Measurements from ENCODE around the gene NODAL.

Gene NODAL

GRCh38 chr10:70475661-70476060 is 34.2 kb upstream of the NODAL start:
- Mint-ChIP-seq H3K9me3 (no peaks in the 10 kb centered on the region), H3K27ac (no peak overlapping the region), H3K27me3 (peaks cover 46% of the 10 kb centered on the region), H3K4me3 (no peak overlapping the region), H3K4me1 (peaks cover 48% of the 10 kb centered on the region)
- ATAC-seq (no peak), DNase-seq (no peak)

DNA sequence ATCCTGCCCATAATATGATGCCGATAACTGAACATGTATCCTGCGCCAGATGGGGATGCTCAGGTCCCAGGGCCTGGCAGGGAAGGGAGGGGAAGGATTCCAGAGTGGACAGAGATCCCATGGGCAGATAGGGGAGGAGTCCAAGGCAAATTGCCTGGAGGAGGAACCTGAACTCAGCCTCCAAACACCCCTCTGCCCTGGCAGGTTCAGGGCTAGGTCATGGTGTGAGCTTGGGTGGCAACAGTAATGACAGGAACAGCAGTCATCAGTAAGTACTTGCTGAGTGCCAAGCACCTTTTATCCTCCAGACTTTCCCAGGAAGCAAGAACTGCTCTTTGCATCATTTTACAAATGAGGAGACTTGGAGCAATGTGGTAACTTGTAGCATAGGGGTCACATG is 33.3 kb upstream of the NODAL start:
- Mint-ChIP-seq H3K9me3 (no peaks in the 10 kb centered on the region), H3K27me3 (peaks cover 43% of the 10 kb centered on the region), H3K27ac (no peak overlapping the region), H3K4me1 (peaks cover 42% of the 10 kb centered on the region), H3K4me3 (no peak overlapping the region)
- ATAC-seq (no peak), DNase-seq (no peak)

- Mint-ChIP-seq H3K4me1 (peaks cover 39% of the 10 kb centered on the region), H3K27me3 (peaks cover 57% of the 10 kb centered on the region), H3K27ac (no peak overlapping the region), H3K9me3 (no peaks in the 10 kb centered on the region), H3K4me3 (no peak overlapping the region)
- DNase-seq (no peak), ATAC-seq (no peak)
Measured at GRCh38 chr10:70472799-70473454, 31.4 kb upstream of the NODAL start.

GRCh38 chr10:70466951-70467350 is 25.5 kb upstream of the NODAL start:
- no peak overlapping the region for H3K27ac Mint-ChIP-seq
- H3K4me3 Mint-ChIP-seq = no peak overlapping the region
- H3K4me1 Mint-ChIP-seq = peaks cover 12% of the 10 kb centered on the region
- H3K27me3 Mint-ChIP-seq = peaks cover 35% of the 10 kb centered on the region
- DNase-seq = no peak
- H3K9me3 Mint-ChIP-seq = no peaks in the 10 kb centered on the region
- no peak for ATAC-seq

GRCh38 chr10:70465832-70466231 is 24.4 kb upstream of the NODAL start:
- no peak overlapping the region for H3K4me3 Mint-ChIP-seq
- no peak overlapping the region for H3K27ac Mint-ChIP-seq
- ATAC-seq (no peak), DNase-seq (no peak)
- peaks cover 17% of the 10 kb centered on the region for H3K4me1 Mint-ChIP-seq
- H3K9me3 Mint-ChIP-seq = no peaks in the 10 kb centered on the region
- H3K27me3 Mint-ChIP-seq = peaks cover 42% of the 10 kb centered on the region

- DNase-seq (no peak), ATAC-seq (no peak)
- Mint-ChIP-seq H3K4me1 (peaks cover 17% of the 10 kb centered on the region), H3K27me3 (peaks cover 48% of the 10 kb centered on the region), H3K4me3 (no peak overlapping the region), H3K27ac (no peak overlapping the region), H3K9me3 (no peaks in the 10 kb centered on the region)
Measured at GRCh38 chr10:70465278-70465677, 23.8 kb upstream of the NODAL start.

DNA sequence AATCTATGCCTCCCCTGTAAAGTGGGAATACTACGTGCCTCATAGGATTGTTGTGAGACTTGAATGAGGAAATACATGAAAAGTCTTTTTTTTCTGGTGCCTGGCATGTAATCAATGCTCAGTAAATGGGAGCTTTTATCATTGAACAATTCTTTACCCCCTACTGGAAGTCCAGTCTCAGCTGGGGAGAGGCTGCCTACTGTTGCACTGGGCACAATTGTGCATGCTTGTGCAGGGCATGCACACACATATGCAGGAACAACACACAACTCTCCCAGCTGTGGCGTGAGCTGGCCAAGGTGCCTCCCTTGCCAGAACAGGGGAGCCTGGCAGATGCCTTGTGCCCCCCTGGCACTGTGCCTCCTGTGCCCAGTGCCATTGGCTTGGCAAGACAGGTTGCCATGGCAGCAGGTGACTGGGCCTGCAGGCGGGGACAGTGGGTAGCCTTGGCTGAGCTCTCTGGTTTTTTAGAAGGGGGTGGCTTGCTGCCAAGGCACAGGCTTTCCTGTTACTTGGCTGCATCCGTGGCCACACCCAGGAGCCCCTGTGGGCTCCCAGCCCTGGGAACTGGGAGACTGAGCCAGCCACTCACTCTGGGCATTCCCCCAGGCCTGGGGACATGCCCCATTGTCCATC is 21.0 kb upstream of the NODAL start:
- DNase-seq = no peak
- Mint-ChIP-seq H3K27ac (no peak overlapping the region), H3K4me3 (no peak overlapping the region), H3K4me1 (peaks cover 19% of the 10 kb centered on the region), H3K27me3 (peaks cover 55% of the 10 kb centered on the region), H3K9me3 (no peaks in the 10 kb centered on the region)
- ATAC-seq = no peak

DNA sequence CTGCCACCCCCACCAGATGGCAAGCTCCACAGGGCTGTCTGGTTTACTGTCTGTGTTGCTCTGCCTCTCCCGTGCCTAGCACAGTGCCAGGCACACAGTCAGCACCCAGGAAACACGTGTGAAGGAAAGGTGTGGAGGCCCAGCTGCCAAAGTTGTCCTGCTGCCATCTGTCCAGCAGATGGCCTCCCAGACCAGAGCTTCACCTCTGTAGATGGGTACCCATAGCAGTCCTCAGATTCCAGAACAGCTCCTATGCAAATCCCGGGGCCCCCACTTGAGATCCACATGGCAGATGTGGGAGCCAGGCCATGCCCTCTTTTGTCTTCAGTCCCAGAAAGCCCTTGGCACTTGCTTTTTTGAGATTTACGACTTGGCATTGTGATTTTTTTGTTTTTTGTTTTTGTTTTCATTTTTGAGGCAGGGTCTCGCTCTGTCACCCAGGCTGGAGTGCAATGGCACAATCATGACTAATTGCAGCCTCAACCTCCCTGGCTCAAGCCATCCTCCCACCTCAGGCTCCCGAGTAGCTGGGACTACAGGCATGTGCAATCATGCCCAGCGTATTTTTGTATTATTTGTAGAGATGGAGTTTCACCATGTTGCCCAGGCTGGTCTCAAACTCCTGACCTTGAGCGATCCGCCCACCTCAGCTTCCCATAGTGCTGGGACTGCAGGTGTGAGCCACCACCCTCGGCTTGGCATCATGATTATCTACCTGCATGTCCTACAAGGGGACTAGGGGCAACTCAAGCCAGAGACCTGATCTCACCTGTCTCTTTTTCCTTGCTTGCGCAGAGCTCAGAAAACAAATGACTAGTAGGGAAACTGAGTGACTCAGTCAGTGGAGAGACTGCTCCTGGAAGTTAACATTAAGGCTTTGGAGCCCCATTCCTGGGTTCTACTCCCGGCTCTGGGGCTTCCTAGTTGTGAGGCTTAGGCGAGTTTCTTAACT is 20.2 kb upstream of the NODAL start:
- no peak overlapping the region for H3K4me3 Mint-ChIP-seq
- ATAC-seq = peak; percentile 72
- peak in 1 of 2 donors; percentile 55 for DNase-seq
- H3K27ac Mint-ChIP-seq = no peak overlapping the region
- no peaks in the 10 kb centered on the region for H3K9me3 Mint-ChIP-seq
- peaks cover 19% of the 10 kb centered on the region for H3K4me1 Mint-ChIP-seq
- peaks cover 55% of the 10 kb centered on the region for H3K27me3 Mint-ChIP-seq

- Mint-ChIP-seq H3K4me3 (peak overlapping the region in 1 of 2 donors; percentile 8), H3K27ac (no peak overlapping the region), H3K27me3 (peaks cover 66% of the 10 kb centered on the region), H3K4me1 (peaks cover 19% of the 10 kb centered on the region), H3K9me3 (no peaks in the 10 kb centered on the region)
- ATAC-seq = no peak
- DNase-seq = no peak
Measured at GRCh38 chr10:70459774-70460490, 18.5 kb upstream of the NODAL start.

DNA sequence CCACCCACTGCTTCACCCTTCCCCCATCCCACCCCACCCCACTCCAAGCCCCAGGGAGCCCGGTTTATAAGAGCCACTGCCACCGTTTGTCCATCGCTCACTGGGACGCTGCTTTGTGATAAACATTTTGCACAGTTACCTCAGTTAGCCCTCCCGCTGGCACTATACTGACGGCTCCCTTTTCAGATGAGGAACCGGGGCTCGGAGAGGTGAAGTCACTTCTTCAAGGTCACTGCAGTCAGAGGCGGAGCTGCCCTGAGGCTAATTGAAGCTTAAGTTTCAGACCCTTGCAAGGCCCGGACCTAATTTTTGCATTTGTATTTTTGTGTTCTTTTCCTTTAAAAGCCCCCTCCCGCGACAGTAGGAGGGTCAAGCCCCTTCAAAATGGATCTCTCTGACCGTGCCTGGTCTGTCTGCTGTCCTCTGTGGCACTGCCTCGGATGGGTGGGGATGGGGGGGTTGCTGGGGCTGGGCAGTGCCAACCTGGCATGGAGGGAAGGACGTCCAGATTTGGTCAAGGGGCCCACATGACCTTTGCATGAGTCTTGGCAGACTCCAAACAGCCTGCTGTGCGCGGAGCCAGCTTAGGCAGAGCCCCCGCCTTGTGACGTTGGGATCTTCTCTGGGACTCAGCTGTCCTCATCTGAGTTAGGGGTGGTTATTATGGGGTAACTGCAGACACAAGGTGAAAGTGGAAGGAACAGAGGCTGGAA is 17.7 kb upstream of the NODAL start:
- no peak overlapping the region for H3K27ac Mint-ChIP-seq
- ATAC-seq (no peak), DNase-seq (no peak)
- no peaks in the 10 kb centered on the region for H3K9me3 Mint-ChIP-seq
- peaks cover 19% of the 10 kb centered on the region for H3K4me1 Mint-ChIP-seq
- H3K4me3 Mint-ChIP-seq = peak overlapping the region in 1 of 2 donors; percentile 69
- H3K27me3 Mint-ChIP-seq = peaks cover 67% of the 10 kb centered on the region

GRCh38 chr10:70458329-70459060 is 17.0 kb upstream of the NODAL start:
- peak overlapping the region in 1 of 2 donors; percentile 27 for H3K27ac Mint-ChIP-seq
- ATAC-seq (peak; percentile 73), DNase-seq (peak; percentile 47 to 51)
- peaks cover 67% of the 10 kb centered on the region for H3K27me3 Mint-ChIP-seq
- peak overlapping the region; percentile 58 to 69 for H3K4me3 Mint-ChIP-seq
- H3K4me1 Mint-ChIP-seq = peaks cover 19% of the 10 kb centered on the region
- no peaks in the 10 kb centered on the region for H3K9me3 Mint-ChIP-seq

DNA sequence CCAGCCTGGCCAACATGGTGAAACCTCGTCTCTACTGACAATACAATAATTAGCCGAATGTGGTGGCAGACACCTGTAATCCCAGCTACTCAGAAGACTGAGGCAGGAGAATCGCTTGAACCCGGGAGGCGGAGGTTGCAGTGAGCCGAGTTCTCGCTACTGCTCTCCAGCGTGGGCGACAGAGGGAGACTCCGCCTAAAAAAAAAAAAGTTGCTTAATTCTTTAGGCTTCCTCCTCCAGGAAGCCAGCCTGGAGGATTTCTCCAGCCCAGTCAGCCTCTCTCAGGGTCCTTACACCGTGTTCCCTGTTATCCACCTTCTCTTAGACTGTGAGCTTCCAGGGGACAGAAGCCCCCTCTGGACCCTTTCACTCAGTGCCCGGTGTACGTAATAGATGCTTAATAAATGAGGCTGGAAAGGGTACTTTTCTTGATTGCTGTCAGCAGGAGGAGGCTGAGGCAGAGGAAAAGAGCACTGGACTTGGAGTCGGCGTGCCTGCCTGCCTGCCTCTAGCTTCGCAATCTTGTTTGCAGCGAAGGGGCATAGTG is 16.4 kb upstream of the NODAL start:
- no peak overlapping the region for H3K27ac Mint-ChIP-seq
- DNase-seq = no peak
- peaks cover 19% of the 10 kb centered on the region for H3K4me1 Mint-ChIP-seq
- no peak overlapping the region for H3K4me3 Mint-ChIP-seq
- peaks cover 67% of the 10 kb centered on the region for H3K27me3 Mint-ChIP-seq
- no peaks in the 10 kb centered on the region for H3K9me3 Mint-ChIP-seq
- ATAC-seq = no peak

DNA sequence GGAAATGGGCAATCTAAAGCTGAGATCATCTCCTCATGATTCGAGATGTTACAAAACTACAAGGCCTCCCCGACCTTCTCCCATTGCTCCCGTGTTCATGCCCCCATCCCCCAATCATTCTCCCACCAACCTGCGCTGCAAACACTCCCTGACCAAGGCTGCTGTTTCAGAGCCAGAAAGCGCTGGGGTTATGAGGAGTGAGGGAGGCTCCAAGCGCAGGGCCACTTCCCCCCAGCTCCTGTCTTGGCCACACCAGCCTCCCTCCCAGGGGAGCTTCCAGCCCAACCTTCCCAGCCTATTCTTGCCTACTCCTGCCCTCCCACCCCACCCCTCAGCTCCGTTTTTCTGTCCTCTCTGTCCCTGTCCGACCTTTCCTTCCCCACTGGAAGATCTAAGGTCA is 14.7 kb upstream of the NODAL start:
- Mint-ChIP-seq H3K27me3 (peaks cover 63% of the 10 kb centered on the region), H3K4me1 (peaks cover 16% of the 10 kb centered on the region), H3K9me3 (no peaks in the 10 kb centered on the region), H3K27ac (no peak overlapping the region), H3K4me3 (no peak overlapping the region)
- ATAC-seq = no peak
- no peak for DNase-seq

- ATAC-seq = no peak
- H3K9me3 Mint-ChIP-seq = no peaks in the 10 kb centered on the region
Measured at GRCh38 chr10:70455213-70455630, 13.7 kb upstream of the NODAL start.

More at GRCh38 chr10:70455213-70455630, 13.7 kb upstream of the NODAL start:
- Mint-ChIP-seq H3K4me3 (no peak overlapping the region), H3K4me1 (peaks cover 13% of the 10 kb centered on the region), H3K27me3 (peaks cover 54% of the 10 kb centered on the region), H3K27ac (no peak overlapping the region)
- no peak for DNase-seq
